ENCODE data around the gene TWF1.

Gene TWF1

DNA sequence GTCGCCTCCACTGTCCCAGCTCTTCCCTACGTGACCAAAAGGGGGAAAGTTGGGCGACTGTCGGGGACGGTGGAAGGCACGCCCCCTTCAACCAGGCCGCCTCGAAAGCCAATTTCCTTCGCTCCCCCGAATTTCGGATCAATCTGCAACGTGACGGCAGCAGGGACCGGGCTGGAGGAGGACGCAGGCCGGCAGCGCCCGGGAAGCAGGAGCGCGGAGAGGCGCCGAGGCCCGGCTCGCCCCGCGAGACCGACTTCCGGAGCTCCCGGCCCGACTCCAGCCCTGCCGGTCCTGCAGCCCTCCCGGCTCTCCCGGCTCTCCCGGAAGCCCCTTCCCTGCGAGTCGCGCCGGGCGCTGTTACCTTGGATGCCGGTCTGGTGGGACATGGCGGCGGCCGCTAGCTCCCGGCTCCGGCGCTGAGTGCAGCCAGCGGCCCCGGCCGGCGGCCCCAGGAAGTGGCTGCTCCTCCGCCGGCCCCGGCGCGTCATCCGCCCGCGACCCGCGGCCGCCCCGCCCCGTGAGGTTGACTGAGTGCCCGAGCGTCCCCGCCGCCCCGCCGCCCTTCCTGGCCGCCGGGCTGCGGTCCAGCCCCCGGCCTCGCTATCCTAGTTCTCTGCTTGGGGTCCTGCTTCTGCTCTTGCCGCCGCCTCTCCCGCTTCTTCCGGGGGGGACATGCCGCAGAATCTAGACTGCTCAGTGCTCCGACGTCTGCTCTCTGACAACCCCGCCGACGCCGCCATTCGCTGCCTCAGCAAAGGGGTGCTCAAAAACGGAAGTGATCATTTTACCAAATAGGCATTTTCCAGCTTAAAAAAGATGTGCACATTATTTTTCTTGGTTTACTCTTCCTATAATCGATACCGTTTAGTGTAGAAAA, at the start of gene TWF1:
Gene TWF1 (minus strand): TSS at position 458 of the 877 bp plus-strand sequence. CDS start 72 bp downstream, at position 386.
- peak; percentile 68 for DNase-seq (ENCODE audit: low read depth)

DNA sequence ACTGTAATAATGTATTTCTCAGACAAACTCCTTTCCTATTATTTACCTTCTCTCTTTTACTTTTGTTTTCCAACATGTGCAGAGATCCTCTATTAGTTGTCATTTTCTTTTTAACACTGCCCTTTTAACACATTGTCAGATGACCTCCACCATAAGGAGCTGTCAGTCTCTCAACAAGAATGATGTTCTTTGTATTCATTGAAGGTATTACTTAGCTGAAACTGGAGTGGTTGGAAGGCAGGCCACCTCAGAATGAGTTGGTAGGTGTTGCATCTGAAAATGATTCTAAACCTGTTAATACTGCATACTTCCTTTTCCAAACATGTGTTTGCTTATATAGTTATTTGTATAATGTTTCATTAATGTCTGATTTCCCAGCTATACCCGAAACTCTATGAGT, 46.6 kb upstream of the TWF1 start:
- no peak for DNase-seq (ENCODE audit: low read depth)

DNA sequence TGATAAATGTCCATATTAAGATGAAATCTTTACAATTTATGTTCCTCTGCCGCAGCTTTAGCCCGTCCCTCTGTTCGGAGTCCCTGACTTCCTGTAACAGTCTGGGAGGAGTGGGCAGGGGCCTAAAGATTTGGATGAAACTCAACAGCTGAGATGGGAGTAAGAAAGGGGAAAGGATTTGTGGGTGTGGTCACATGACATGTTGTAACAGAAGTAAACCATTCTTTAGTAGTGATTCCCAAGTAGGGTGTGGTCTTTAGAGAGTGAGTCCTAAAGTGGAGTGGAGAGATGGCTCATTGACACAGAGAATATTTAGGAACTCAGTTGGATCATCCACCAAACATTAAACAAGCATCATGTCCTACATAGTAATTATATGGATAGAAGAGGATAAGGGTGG, 42.7 kb upstream of the TWF1 start:
- no peak for DNase-seq (ENCODE audit: low read depth)

DNA sequence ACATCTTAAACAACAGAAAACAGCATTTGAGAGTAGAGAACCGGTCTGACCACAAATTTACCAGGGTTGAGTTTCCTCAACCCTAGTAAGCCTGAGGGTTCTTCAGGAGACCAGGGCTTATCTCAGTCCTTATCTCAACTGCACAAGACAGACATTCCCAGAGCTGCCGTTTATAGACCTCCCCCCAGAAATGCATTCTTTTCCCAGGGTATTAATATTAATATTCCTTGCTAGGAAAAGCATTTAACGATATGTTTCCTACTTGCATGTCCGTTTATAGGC, 42.0 kb upstream of the TWF1 start:
- DNase-seq (ENCODE audit: low read depth): no peak

DNA sequence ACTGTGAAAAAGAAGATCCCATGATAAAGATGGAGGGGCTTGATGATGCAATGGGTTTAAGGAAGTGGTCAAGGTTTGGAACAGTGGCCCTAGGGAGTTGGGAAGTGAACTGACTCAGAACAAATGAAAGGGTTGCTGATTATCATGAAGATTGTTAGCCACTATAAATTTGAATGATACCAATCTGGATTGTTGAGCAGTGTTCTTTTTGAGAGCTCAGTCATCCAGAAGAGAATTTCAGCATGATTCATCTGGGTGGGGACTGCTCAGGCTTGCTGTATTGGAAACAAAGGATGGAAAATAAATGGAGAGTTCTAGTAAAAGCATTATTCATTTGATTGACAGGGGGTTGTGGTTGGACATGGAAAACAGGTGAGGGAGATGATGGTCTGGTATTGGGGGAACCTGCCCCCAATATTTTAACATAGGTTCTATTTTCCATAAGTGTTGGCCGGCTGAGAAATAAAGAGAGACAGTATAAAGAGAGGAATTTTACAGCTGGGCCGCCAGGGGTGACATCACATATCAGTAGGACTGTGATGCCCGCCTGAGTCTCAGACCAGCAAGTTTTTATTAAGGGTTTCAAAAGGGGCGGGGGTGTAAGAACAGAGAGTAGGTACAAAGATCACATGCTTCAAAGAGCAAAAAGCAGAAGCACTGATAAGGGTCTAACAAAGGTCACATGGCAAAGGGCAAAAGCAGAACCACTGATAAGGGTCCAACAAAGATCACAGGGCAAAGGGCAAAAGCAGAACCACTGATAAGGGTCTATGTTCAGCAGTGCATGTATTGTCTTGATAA, 41.5 kb upstream of the TWF1 start:
- DNase-seq (ENCODE audit: low read depth): peak; percentile 14

DNA sequence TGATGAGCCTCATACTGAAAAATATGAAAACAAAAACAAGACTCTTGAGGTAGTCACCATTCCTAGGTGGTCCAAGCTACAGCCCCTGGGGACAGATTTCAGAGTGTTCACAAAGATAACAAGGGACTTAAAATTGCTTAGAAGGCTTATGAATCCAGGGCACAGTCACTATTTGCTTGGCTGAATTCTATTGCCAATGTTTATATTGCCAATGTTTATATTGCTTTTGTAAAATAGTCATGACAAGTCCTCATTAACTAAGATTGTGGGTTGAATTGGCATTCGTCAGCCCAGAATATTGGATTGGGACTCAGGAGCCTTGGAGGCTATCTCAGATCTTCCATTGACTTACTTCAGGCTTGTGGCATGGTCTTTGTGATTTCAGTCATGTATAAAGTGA, 36.1 kb upstream of the TWF1 start:
- DNase-seq (ENCODE audit: low read depth): no peak

DNA sequence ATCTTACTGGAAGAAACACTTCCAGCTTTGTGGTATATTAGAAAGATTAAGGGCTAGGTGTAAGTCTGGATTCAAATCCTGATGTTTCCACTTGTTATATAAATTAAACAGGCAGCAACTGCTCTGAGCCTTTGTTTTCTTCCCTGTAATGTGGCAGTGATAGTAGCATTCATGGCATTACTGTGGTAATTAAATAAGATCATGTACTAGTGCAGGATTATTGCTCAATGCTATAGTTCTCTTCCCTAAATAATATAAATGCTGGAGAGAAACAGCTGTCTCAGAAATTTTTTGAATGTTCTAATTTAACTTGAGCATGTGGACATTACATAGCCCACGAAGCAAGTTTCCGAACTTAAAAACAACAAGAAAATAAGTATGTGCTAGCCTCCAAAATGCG, 35.1 kb upstream of the TWF1 start:
- DNase-seq (ENCODE audit: low read depth): no peak

DNA sequence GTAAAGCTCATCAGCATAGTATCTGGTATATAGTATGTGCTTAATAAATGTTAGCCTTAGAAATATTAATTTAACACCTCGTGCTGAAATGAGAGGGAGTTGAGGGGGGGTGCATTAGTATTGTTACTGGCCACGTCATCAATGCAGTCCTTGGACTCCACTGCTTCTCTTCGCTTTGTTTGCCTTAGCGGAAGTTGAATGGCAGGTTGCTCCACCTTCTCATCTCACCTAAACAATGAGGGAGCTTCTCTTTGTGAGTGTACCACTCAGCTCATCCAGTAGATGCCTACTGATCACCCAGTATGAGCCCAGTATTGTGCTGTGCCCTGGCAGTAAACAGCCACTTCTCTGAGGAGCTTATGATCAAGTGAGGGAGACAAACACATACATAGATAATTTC, 34.2 kb upstream of the TWF1 start:
- DNase-seq (ENCODE audit: low read depth): no peak

DNA sequence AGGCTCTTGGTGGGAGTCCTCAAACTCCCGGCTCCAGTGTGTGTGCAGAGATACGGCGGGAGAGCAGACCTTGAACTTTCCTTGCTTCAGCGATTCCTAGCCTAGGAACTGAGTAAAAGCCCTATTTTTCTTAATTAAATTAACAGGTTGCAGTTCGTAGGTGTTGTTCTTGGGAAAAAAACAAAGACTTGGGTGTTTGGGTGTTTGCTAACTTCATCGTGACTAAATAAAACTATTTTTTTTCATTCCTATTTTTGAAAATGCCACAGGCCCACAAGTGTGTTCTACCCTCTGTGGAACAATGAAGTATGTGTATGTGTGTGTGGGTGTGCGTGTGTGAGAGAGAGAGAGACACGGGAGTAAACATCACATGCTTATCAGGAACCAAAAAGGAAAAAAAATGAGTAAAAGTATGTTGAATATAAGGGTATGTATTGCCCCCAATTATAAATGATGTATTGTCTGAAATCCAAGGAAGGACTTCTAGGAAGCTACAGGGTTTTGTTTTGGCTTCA, 30.4 kb upstream of the TWF1 start:
- no peak for DNase-seq (ENCODE audit: low read depth)

DNA sequence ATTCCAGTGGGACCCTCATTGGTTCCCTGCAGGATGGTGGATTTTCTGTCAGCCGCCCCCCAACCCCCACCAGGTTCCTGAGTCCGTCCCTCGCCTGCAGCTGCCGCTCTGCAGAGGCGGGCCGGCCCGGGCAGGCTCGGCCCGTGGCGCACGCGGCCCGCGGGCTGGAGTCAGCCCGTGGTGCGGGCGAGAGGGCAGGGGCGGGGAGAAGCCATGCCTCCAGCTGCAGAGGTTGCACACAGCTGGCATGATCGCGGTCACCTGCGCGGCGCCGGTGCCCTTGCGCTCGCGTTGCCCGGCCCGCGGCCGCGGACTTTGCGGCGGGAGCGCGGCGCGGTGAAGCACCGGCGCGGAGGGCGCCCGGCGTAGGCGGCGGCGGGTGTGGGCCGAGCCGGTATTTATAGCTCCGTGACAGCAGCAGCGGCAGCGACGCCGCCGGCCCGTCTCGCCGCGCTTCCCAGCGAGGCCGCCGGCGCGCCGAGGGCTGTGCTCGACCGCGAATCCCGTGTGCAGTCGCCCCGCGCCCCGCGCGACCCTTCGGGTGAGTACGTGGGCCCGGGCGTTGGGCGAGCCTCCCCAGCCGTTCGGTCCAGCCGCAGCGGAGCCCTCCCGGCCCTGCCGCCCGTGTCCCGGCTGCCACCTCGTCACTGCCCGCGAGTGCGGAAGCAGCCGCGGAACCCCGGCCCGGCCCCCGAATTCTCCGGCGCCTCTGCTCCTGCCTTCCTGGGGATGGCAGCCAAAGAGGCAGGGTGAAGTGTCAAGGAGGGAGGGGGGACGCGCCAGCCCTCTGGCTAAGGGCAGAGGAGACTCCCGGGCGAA, 29.7 kb upstream of the TWF1 start, which contains the start of gene TMEM117:
Gene TMEM117 (plus strand): TSS at position 426 of the 819 bp plus-strand sequence.
- peak; percentile 47 for DNase-seq (ENCODE audit: low read depth)

DNA sequence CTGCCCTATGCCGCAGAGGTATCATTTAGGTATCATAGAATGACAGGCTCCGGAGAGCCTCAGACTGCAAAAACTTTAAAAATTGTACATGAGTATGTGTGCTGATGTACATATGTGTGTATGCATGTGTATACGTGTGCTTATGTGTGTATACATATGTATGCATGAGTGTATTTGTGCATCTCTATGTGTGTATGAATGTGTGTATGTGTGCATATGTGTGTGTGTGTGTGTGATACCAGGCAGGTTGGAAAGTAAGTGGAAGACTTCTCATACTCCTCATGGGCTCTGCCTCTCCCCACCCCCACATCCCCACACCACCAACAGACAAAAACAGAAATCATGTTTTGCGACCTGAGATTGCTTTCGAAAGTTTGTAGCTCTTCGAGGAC, 29.1 kb upstream of the TWF1 start:
- no peak for DNase-seq (ENCODE audit: low read depth)

DNA sequence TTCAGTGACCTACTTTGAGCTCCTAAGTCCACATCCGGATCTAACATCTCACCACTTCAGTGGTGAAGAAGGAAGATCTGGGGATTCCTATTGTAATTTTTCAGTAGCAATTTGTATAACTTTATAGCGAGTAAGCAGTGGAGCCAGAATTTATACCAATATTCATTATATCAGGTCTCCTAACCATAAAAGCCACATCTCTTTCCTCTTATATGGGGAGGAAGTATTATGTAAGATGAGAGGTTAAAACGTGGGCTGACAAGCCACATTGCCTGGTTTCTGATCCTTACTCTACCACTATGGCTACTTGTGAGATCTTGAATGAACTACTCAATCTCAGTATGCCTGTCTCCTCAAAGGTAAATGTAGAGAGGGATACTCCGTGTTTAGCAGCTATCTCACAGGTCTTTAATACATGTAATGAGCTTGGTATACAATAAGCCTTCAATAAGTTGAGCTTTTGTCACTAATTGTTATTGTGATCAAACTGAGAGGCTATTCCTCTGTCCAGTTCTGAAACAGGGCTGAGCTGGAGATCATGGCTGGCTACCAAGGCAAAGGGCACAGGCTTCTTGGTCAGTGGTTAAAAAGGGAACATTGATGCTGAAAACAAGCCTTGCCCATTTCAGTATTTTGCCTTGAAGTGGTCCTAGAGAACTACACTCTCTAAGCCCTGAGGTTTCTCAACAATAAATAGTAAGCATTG, 26.5 kb upstream of the TWF1 start:
- no peak for DNase-seq (ENCODE audit: low read depth)

DNA sequence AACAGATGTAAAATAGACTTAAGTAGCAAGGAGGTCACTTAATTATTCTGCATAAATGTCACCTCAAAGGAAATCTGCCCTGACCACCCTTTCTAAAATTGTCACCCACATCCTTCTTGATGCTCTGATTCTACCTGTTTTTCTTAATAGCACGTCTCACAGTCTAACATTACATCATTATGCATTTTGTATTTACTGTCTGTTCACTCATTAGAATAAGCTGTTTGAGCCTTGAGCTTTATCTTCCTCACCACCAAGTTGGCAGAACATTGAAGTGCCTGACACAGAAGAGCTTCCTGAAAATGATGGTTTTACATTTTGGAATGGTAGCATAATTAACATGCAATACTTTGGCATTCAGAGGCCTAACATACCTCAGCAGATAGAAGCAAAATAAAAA, 21.0 kb upstream of the TWF1 start:
- DNase-seq (ENCODE audit: low read depth): no peak

DNA sequence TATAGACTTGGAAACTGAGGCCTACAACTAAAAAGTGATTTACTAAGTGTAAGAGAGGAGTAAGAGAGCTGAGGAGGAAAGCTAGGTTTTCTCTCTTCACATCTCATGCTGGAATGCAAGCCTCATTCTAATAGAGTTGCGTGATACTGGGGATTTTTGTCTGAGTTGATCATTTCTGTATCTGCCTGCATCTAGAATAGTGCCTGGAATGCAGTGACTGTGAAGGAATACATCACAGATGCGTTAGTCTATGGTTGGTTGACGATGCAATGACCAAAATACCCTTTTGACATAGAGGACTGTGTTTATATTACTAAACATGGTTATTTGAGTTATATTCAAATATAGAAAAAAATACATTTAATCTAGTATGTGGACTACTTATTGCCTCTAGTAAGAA, 20.6 kb upstream of the TWF1 start:
- DNase-seq (ENCODE audit: low read depth): no peak

DNA sequence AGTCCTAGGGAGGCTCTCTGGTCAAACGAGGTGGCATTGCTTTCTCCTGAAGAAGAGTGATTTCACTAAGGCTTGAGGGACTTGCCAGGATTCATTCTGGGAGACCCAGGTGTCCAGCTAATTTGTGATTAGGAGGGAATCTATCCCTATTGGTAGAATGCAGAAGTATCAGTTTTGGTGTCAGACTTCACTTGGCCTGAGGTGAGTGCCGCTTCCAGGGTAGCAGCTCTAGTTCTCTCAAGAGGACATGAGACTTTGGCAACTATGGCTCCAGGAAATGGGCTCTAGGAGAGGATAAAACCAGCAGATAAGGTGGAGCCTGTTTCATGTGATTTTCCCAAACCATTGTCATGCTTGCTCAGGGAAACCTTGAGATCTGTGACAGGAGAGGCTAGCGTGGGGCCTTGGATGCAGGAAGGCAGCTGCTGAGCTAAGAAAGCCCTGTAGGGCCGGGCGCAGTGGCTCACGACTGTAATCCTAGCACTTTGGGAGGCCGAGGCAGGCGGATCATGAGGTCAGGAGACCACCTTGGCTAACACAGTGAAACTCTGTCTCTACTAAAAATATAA, 18.2 kb upstream of the TWF1 start:
- DNase-seq (ENCODE audit: low read depth): no peak

DNA sequence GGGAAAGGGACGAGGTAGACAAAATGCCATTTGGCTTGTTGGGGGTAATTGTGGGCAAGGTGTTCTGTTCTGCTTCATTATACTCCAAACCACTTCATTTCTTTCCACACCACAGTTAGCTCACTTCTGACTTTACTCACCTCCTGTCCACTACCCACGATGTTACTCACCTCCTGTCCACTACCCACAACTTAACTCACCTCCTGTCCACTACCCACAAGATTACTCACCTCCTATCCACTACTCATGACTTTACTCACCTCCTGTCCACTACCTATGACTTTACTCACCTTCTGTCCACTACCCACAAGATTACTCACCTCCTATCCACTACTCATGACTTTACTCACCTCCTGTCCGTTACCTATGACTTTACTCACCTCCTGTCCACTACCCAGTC, 10.1 kb upstream of the TWF1 start:
- no peak for DNase-seq (ENCODE audit: low read depth)

DNA sequence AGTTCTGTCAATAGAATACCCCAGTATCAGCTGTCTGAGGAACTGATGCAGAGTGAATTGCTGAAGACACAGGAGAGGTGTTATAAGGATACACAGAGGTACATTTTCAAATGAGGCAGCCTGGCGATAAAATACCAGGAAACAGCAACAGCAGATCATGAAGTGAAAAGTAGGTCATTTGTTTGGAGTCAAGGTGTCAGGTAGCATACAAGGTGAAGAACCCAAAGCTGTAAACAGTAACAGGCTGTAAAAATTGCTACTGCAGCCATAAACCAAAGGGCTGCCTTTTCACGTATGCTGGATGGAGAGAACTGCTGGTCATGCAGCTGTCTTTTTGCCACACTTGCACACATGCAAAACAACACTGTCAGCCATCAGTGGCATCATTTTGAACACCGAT, 9.3 kb upstream of the TWF1 start:
- no peak for DNase-seq (ENCODE audit: low read depth)

DNA sequence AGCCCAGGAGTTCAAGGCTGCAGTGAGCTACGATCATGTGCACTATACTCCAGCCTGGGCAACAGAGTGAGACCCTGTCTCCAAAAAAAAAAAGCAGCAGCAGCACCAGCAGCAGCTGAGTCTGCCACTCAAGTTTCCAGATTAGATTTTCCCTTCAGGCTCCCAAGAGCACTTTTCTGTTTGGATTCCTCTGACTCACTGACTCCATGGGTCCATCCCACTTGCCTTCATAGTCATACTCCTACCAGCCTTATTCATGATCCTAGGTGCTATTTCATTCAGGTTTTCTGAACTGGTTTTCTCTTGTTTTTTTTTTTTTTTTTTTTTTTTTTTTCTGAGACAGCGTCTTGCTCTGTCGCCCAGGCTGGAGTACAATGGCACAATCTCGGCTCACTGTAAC, 6.8 kb upstream of the TWF1 start:
- no peak for DNase-seq (ENCODE audit: low read depth)

DNA sequence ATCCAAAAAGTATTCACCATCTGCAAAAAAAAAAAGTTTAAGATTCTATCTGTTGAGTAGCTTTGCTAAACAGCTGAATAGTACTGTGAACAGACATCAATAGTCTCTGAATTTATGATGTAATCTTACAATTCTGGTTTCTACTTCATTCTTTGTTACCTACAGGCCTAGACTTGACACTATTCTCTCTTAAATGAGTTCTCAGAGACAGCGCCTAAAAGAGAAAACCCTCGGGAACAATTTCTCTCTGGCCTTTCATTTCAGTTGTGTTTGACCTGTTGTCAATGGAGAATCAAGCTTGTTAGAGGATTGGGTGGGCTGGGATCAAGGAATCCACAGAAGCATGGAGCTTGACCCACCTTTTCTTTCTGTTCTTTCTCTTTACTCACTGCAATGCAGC, 5.9 kb upstream of the TWF1 start:
- no peak for DNase-seq (ENCODE audit: low read depth)

DNA sequence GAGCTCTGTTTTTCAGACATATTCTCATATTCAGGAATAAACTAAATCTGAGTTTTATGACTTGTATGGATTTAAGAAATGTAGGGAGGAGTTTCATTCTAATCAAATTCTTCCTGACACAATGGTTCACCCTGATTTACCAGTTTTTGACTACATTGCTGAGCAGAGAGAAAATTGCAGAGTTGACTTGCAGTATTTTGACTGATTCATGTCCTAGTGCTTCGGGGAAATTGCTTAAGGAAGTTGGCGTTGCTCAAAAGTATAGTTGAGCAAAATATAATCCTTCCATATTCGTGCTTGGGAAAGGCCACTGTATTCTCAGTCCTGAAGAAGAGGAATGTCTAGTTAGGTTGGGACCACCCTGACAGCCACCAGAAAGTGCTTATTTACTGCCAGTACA, 1.3 kb upstream of the TWF1 start:
- DNase-seq (ENCODE audit: low read depth): no peak

DNA sequence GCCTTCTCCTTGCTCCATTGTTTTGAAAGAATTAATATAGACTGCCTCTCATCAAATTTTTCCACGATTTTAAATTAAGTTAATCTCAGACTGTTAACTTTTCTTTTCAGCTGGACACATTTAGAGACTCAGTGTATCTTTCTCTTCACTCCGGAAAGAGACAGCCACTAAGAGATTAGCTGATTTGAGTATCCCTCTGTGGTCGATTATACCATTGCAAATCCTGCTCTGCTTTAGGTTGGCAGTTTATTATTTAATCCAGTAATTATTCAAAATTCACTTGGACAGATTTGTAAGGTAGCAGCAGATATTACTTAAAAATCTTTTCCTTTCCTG, 588 bp upstream of the TWF1 start:
- no peak for DNase-seq (ENCODE audit: low read depth)

Data from GM04504 (cell line).